Measurements from ENCODE around the gene HOXC11. TPM values are rescaled to one million over a fixed set of nuclear protein-coding genes. Genes with fewer than 3 reads are reported as not detected.

HOXC11 gene
- total and polyA plus RNA-seq, 2 of the 4 experiments (the other 2 are of a cell fraction): not detected

DNA sequence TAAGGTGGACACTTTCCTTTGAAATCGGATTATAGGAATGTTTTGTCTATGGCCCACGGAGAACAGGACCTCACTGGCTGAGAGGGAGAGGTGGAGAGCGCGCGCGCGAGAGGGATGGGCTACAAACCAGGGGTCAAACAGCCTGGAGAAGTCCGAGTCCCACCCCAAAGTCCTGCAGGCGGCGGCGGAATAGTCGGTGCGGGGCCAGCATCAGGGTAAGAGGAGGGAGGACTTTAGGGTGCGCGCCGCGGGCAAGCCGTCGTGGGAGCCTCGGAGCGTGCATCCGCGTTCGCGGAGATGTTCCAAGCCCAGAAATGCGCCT, 32.6 kb downstream of the HOXC11 start:
- H3K4me3 ChIP-seq (ENCODE audit: insufficient read depth, low read depth, low read length): no peak overlapping the region
- peaks cover 90% of the 10 kb centered on the region for H3K27me3 ChIP-seq (ENCODE audit: control insufficient read depth, insufficient read depth, low read length)
- no peak overlapping the region for H3K56ac ChIP-seq (ENCODE audit: extremely low read depth, insufficient read depth, low read length)

More for the DNA sequence above, 32.6 kb downstream of the HOXC11 start:
- ATAC-seq (ENCODE audit: low read depth) (no peak), DNase-seq (no peak)
- no peaks in the 10 kb centered on the region for H3K36me3 ChIP-seq (ENCODE audit: control insufficient read depth, insufficient read depth, low read length)
- H3K9me3 ChIP-seq (ENCODE audit: control insufficient read depth, insufficient read depth, low read length): no peaks in the 10 kb centered on the region
- H2BK5ac ChIP-seq (ENCODE audit: low read depth, low read length, poor library complexity, severe bottlenecking): no peak overlapping the region
- H2AFZ ChIP-seq (replicated peaks; ENCODE audit: low read length, poor library complexity): no peak overlapping the region
- dilution Hi-C loops (cut with HindIII; ENCODE audit: low sequenced_read_pairs, unreplicated experiment): no loop called here
- H3K4me1 ChIP-seq (ENCODE audit: control insufficient read depth, insufficient read depth, low read length): no peaks in the 10 kb centered on the region
- CTCF ChIA-PET: interaction anchor here (0.7 to 1.9 kb wide), 6 partner anchors 181 to 201 kb away, joined by 3 to 18 read pairs (median 4); no protein-coding TSS in a partner anchor
- TF ChIP-seq MAFK (IDR thresholded peaks at IDR 0.05; ENCODE audit: low read depth, low read length) (no peak), RAD21 (IDR thresholded peaks at IDR 0.05; ENCODE audit: low read length) (no peak), NFE2L2 (IDR thresholded peaks at IDR 0.05; ENCODE audit: low read depth, low read length) (no peak), POLR2A (IDR thresholded peaks at IDR 0.05; ENCODE audit: low read depth, low read length) (no peak), BHLHE40 (IDR thresholded peaks at IDR 0.05; ENCODE audit: low read depth, low read length) (no peak), CEBPB (IDR thresholded peaks at IDR 0.05; ENCODE audit: low read depth, low read length) (no peak), MAZ (IDR thresholded peaks at IDR 0.05; ENCODE audit: borderline replicate concordance, low read depth, low read length) (no peak), SMC3 (IDR thresholded peaks at IDR 0.05; ENCODE audit: low read depth, low read length) (no peak)
- TF ChIP-seq, protein P1, sequence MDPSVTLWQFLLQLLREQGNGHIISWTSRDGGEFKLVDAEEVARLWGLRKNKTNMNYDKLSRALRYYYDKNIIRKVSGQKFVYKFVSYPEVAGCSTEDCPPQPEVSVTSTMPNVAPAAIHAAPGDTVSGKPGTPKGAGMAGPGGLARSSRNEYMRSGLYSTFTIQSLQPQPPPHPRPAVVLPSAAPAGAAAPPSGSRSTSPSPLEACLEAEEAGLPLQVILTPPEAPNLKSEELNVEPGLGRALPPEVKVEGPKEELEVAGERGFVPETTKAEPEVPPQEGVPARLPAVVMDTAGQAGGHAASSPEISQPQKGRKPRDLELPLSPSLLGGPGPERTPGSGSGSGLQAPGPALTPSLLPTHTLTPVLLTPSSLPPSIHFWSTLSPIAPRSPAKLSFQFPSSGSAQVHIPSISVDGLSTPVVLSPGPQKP (IDR thresholded peaks at IDR 0.05; ENCODE audit: borderline replicate concordance, low read depth, low read length): no peak
- TF ChIP-seq, protein P2, sequence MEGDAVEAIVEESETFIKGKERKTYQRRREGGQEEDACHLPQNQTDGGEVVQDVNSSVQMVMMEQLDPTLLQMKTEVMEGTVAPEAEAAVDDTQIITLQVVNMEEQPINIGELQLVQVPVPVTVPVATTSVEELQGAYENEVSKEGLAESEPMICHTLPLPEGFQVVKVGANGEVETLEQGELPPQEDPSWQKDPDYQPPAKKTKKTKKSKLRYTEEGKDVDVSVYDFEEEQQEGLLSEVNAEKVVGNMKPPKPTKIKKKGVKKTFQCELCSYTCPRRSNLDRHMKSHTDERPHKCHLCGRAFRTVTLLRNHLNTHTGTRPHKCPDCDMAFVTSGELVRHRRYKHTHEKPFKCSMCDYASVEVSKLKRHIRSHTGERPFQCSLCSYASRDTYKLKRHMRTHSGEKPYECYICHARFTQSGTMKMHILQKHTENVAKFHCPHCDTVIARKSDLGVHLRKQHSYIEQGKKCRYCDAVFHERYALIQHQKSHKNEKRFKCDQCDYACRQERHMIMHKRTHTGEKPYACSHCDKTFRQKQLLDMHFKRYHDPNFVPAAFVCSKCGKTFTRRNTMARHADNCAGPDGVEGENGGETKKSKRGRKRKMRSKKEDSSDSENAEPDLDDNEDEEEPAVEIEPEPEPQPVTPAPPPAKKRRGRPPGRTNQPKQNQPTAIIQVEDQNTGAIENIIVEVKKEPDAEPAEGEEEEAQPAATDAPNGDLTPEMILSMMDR (conservative IDR thresholded peaks at IDR 0.05; ENCODE audit: low read depth, low read length): no peak
- H2BK20ac ChIP-seq (ENCODE audit: low read depth, low read length): no peak overlapping the region
- BruUV-seq (replicated peaks): no TSS peak
- H2BK120ac ChIP-seq (ENCODE audit: low read depth, low read length): no peak overlapping the region
- H4K8ac ChIP-seq (ENCODE audit: low read depth in 2 of 2, low read length in 2 of 2): no peak overlapping the region
- H4K91ac ChIP-seq (ENCODE audit: insufficient read depth, low read depth, low read length): no peak overlapping the region
- H4K20me1 ChIP-seq (ENCODE audit: insufficient read depth, low read length): no peaks in the 10 kb centered on the region
- intact Hi-C loops (cut with micrococcal nuclease): loop anchor here (10.0 kb wide), 1 partner anchor 301 kb away; no protein-coding TSS in a partner anchor
- H3K14ac ChIP-seq (replicated peaks; ENCODE audit: low read depth, low read length): no peak overlapping the region
- 6% methylated on average over 12 of the region's 26 CpGs; no CpG with 5 or more reads in 1 of the 2 experiments for WGBS, 2 experiments (ENCODE audit: extremely low coverage in 2 of 2, insufficient read length in 1 of 2)
- no peak overlapping the region for H3K18ac ChIP-seq (ENCODE audit: low read depth, low read length)
- H3K79me1 ChIP-seq (ENCODE audit: low read depth in 1 of 2, low read length in 2 of 2): no peaks in the 10 kb centered on the region
- H3K9ac ChIP-seq (ENCODE audit: low read depth, low read length): no peak overlapping the region
- no peak overlapping the region for H2AK9ac ChIP-seq (replicated peaks; ENCODE audit: low read depth, low read length, poor library complexity)
- no peak overlapping the region for H2BK15ac ChIP-seq (ENCODE audit: low read depth, low read length)
- in situ Hi-C loops (cut with MboI; ENCODE audit: low sequenced_read_pairs): loop anchor here (5.0 kb wide), 1 partner anchor 187 kb away; no protein-coding TSS in a partner anchor
- H3K4ac ChIP-seq (ENCODE audit: low read depth, low read length): no peak overlapping the region
- no peak overlapping the region for H3K4me2 ChIP-seq (ENCODE audit: low read depth, low read length)
- no peaks in the 10 kb centered on the region for H3K9me1 ChIP-seq (ENCODE audit: insufficient read depth, low read length)
- no peak overlapping the region for H2AK5ac ChIP-seq (ENCODE audit: low read depth, low read length)
- H3K27ac ChIP-seq (ENCODE audit: insufficient read depth, low read length): no peak overlapping the region
- no peak overlapping the region for H3K23ac ChIP-seq (ENCODE audit: low read depth, low read length)
- POLR2A ChIA-PET (ENCODE audit: unreplicated experiment): no interaction called here
- no peak overlapping the region for H4K5ac ChIP-seq (ENCODE audit: low read depth, low read length)
